OCI-LY1 (cell line): ENCODE results near the gene UNC5B.

Experiments used
- CTCF ChIP-seq: fragments of 200-600 bp; sonication (generic), shearing (Covaris generic); IDR thresholded peaks from 2 replicates; pipeline ENCODE4 v1.5.1; 2017; ENCODE audit warnings: mild to moderate bottlenecking, antibody characterized with exemption, low read length, moderate library complexity, mixed read lengths
- EZH2 ChIP-seq: fragments of 200-600 bp; sonication (generic), shearing (Covaris generic); IDR thresholded peaks from 2 replicates; pipeline ENCODE4 v1.8.0; 2017; ENCODE audit warnings: borderline replicate concordance, mixed run types, mild to moderate bottlenecking, antibody characterized with exemption, low read length, moderate library complexity, mixed read lengths

- TF ChIP-seq CTCF (no peak), EZH2 (no peak)
Observed at GRCh38 chr10:71312811-71313789, 100.7 kb downstream of the UNC5B start.
